Upper lobe of left lung (tissue), 4 donors: ENCODE measurements around the gene PTPRH.

Experiments used
- EP300 ChIP-seq, 4 donors: sonication (generic); formaldehyde crosslinking; IDR thresholded peaks; one replicate each; pipeline ENCODE4 v1.5.1; 2017; ENCODE audit warnings: antibody characterized with exemption in 4 of 4, control low read depth in 2 of 4
- POLR2A ChIP-seq, 4 donors: fragments of 450-650 bp; IDR thresholded peaks; one replicate each; pipeline ENCODE4 v1.5.1; 2016 to 2017; ENCODE audit warnings: antibody characterized with exemption in 4 of 4, mild to moderate bottlenecking in 2 of 4
- POLR2AphosphoS5 ChIP-seq, 2 donors: sonication (generic); formaldehyde crosslinking; IDR thresholded peaks; one replicate each; pipeline ENCODE4 v1.5.1; 2017; ENCODE audit warnings: antibody characterized with exemption in 2 of 2
- TF ChIP-seq, protein P1 (sequence below), 6 experiments: fragments of 450-650 bp in 4 of 6; fragments of 200-600 bp in 2 of 6; sonication (generic) in 2 of 6; IDR thresholded peaks; one replicate each; pipeline ENCODE4 v1.5.1; 2016 to 2019; ENCODE audit warnings: antibody characterized with exemption in 6 of 6

DNA sequence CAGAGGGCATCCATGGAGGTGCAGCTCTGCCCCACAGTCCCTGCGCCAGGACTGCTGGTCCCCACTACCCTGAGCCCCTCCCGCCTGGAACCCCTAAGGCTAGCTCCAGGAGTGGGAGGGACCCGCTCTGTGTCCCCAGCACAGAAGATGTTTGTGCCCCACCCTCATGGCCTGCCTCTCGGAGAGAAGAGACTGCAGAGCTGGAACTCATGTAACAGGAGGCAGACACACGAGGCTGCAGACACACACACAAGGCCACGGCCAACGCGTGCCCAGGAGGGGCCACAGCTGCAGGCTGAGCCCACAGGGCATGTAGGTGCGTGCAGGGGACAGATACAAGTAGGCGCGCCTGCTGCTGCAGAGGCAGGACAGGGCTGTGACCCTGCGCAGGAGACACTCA is 29.7 kb upstream of the PTPRH start:
- TF ChIP-seq EP300 (IDR thresholded peaks at IDR 0.05) (no peak), POLR2AphosphoS5 (IDR thresholded peaks at IDR 0.05) (no peak), POLR2A (IDR thresholded peaks at IDR 0.05) (no peak)
- TF ChIP-seq, protein P1, sequence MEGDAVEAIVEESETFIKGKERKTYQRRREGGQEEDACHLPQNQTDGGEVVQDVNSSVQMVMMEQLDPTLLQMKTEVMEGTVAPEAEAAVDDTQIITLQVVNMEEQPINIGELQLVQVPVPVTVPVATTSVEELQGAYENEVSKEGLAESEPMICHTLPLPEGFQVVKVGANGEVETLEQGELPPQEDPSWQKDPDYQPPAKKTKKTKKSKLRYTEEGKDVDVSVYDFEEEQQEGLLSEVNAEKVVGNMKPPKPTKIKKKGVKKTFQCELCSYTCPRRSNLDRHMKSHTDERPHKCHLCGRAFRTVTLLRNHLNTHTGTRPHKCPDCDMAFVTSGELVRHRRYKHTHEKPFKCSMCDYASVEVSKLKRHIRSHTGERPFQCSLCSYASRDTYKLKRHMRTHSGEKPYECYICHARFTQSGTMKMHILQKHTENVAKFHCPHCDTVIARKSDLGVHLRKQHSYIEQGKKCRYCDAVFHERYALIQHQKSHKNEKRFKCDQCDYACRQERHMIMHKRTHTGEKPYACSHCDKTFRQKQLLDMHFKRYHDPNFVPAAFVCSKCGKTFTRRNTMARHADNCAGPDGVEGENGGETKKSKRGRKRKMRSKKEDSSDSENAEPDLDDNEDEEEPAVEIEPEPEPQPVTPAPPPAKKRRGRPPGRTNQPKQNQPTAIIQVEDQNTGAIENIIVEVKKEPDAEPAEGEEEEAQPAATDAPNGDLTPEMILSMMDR (IDR thresholded peaks at IDR 0.05), result no peak
